Lower leg skin (tissue), 4 donors: ENCODE results near the gene TMEM184C. TPM values are rescaled to one million over a fixed set of nuclear protein-coding genes. Genes with fewer than 3 reads are reported as not detected.

ENCODE experiments used
- DNase-seq, 2 donors: peaks; one replicate each; pipeline ENCODE4 v3.0.0-alpha.2; 2019; ENCODE audit warnings: low spot score in 2 of 2
- H3K4me3 ChIP-seq: fragments of 200-600 bp; sonication (generic); 2 replicates; pipeline ENCODE4 v1.5.1; 2017; ENCODE audit warnings: mild to moderate bottlenecking, low read depth; ENCODE audit not compliant: poor library complexity, severe bottlenecking
- POLR2A ChIP-seq, 2 donors: fragments of 450-650 bp; IDR thresholded peaks; one replicate each; pipeline ENCODE4 v1.6.1; 2016 to 2017; ENCODE audit warnings: antibody characterized with exemption in 2 of 2, mild to moderate bottlenecking in 1 of 2, moderate library complexity in 1 of 2
- WGBS, 2 donors: methylation state at CpG; one replicate each; pipeline ENCODE4 v1.1.5; 2018; 5-methylcytosine and 5-hydroxymethylcytosine counted together
- intact Hi-C: fragments of 100-400 bp; cut with DNase I; formaldehyde crosslinking; loops from one replicate; pipeline ENCODE4 v1.15.0; 2023; ENCODE audit warnings: low total_unique reads
- total RNA-seq, 4 donors: library from RNA; depleted of rRNA; stranded (reverse); fragments of >200 nt; gene quantifications; one replicate each; pipeline ENCODE4 v1.1.0, GENCODE V29; 2016
- TF ChIP-seq, protein P1 (sequence below), 3 donors: fragments of 450-650 bp; IDR thresholded peaks; one replicate each; pipeline ENCODE4 v1.5.1; 2016; ENCODE audit warnings: antibody characterized with exemption in 3 of 3, mild to moderate bottlenecking in 3 of 3, moderate library complexity in 2 of 3

TMEM184C gene
- total RNA-seq, 4 donors from 2014 or later = 21.1 to 27.0 (median 25.0) TPM

- 92 to 97% methylated on average over 2 of the region's 2 CpGs for WGBS, 2 donors
- TF ChIP-seq, protein P1, sequence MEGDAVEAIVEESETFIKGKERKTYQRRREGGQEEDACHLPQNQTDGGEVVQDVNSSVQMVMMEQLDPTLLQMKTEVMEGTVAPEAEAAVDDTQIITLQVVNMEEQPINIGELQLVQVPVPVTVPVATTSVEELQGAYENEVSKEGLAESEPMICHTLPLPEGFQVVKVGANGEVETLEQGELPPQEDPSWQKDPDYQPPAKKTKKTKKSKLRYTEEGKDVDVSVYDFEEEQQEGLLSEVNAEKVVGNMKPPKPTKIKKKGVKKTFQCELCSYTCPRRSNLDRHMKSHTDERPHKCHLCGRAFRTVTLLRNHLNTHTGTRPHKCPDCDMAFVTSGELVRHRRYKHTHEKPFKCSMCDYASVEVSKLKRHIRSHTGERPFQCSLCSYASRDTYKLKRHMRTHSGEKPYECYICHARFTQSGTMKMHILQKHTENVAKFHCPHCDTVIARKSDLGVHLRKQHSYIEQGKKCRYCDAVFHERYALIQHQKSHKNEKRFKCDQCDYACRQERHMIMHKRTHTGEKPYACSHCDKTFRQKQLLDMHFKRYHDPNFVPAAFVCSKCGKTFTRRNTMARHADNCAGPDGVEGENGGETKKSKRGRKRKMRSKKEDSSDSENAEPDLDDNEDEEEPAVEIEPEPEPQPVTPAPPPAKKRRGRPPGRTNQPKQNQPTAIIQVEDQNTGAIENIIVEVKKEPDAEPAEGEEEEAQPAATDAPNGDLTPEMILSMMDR (IDR thresholded peaks at IDR 0.05) = no peak
- no peak for TF ChIP-seq POLR2A (IDR thresholded peaks at IDR 0.05)
- intact Hi-C loops = no loop called here
- no peak overlapping the region for H3K4me3 ChIP-seq
- no peak for DNase-seq
Measured at GRCh38 chr4:147655639-147656038, 38.4 kb downstream of the TMEM184C start.

- intact Hi-C loops = no loop called here
- TF ChIP-seq, protein P1 (IDR thresholded peaks at IDR 0.05) = no peak
- no peak for DNase-seq
- H3K4me3 ChIP-seq = no peak overlapping the region
- WGBS, 2 donors = 70 to 75% methylated on average over 4 of the region's 4 CpGs
Measured at GRCh38 chr4:147658501-147658900, 41.3 kb downstream of the TMEM184C start.

GRCh38 chr4:147674073-147674472, 56.9 kb downstream of the TMEM184C start:
- intact Hi-C loops = no loop called here
- 87 to 92% methylated on average over 4 of the region's 4 CpGs for WGBS, 2 donors
- no peak for DNase-seq
- no peak overlapping the region for H3K4me3 ChIP-seq
- no peak for TF ChIP-seq POLR2A (IDR thresholded peaks at IDR 0.05)
- TF ChIP-seq, protein P1 (IDR thresholded peaks at IDR 0.05) = no peak

GRCh38 chr4:147674496-147674895, 57.3 kb downstream of the TMEM184C start:
- intact Hi-C loops = no loop called here
- TF ChIP-seq, protein P1 (IDR thresholded peaks at IDR 0.05) = no peak
- no peak for TF ChIP-seq POLR2A (IDR thresholded peaks at IDR 0.05)
- 87 to 93% methylated on average over 1 of the region's 1 CpG for WGBS, 2 donors
- no peak for DNase-seq
- H3K4me3 ChIP-seq = no peak overlapping the region

- 72 to 74% methylated on average over 5 of the region's 5 CpGs for WGBS, 2 donors
- intact Hi-C loops = no loop called here
- no peak for DNase-seq
- no peak overlapping the region for H3K4me3 ChIP-seq
- TF ChIP-seq, protein P1 (IDR thresholded peaks at IDR 0.05) = no peak
- no peak for TF ChIP-seq POLR2A (IDR thresholded peaks at IDR 0.05)
Measured at GRCh38 chr4:147678106-147678505, 60.9 kb downstream of the TMEM184C start.

GRCh38 chr4:147678796-147679549, 61.8 kb downstream of the TMEM184C start:
- intact Hi-C loops = no loop called here
- no peak for DNase-seq
- TF ChIP-seq POLR2A (IDR thresholded peaks at IDR 0.05) = no peak
- TF ChIP-seq, protein P1 (IDR thresholded peaks at IDR 0.05) = no peak
- no peak overlapping the region for H3K4me3 ChIP-seq
- 97% methylated on average over 12 of the region's 12 CpGs for WGBS, 2 donors
